Kidney epithelial cell (primary cell): ENCODE data around the gene RBM39. TPM values are rescaled to one million over a fixed set of nuclear protein-coding genes. Genes with fewer than 3 reads are reported as not detected.
"Not testable (repeated sequence)": the region's sequence is repeated elsewhere in the genome, so short reads cannot be mapped to it uniquely, and the experiment has no call there.

Experiments used
- DNase-seq: peaks from one replicate; pipeline ENCODE4 v3.0.0-alpha.2; 2010; ENCODE audit warnings: low read depth
- H3K27me3 ChIP-seq: 2 replicates; pipeline ENCODE4 v1.6.0; 2011; ENCODE audit warnings: low read length; ENCODE audit not compliant: control insufficient read depth, insufficient read depth
- H3K36me3 ChIP-seq: 2 replicates; pipeline ENCODE4 v1.5.1; 2011; ENCODE audit warnings: low read length; ENCODE audit not compliant: control insufficient read depth, insufficient read depth
- H3K4me3 ChIP-seq: 2 replicates; pipeline ENCODE4 v1.5.1; 2011; ENCODE audit warnings: low read depth, mild to moderate bottlenecking, control low read depth, low read length
- CTCF ChIP-seq: IDR thresholded peaks from 2 replicates; pipeline ENCODE4 v1.5.1; 2011; ENCODE audit warnings: mild to moderate bottlenecking, moderate library complexity, low read length, control low read depth, inconsistent platforms; ENCODE audit not compliant: insufficient read depth, poor library complexity, severe bottlenecking
- total RNA-seq: library from RNA; depleted of rRNA; stranded (reverse); fragments of >200 nt; gene quantifications from 2 replicates; pipeline ENCODE4 v1.2.3, GENCODE V29; 2015

The RBM39 gene
- total RNA-seq, 1 donor from 2014 or later: 204 TPM

GRCh38 chr20:35771367-35771688, 29.3 kb upstream of the RBM39 start:
- no peaks in the 10 kb centered on the region for H3K36me3 ChIP-seq
- no peak for TF ChIP-seq CTCF
- no peaks in the 10 kb centered on the region for H3K27me3 ChIP-seq
- DNase-seq: no peak
- H3K4me3 ChIP-seq: peak overlapping the region; percentile 28

GRCh38 chr20:35768731-35769664, 26.9 kb upstream of the RBM39 start:
- TF ChIP-seq CTCF: no peak
- H3K27me3 ChIP-seq: no peaks in the 10 kb centered on the region
- H3K4me3 ChIP-seq: no peak overlapping the region
- H3K36me3 ChIP-seq: no peaks in the 10 kb centered on the region
- DNase-seq: peak; percentile 87

- no peak overlapping the region for H3K4me3 ChIP-seq
- H3K27me3 ChIP-seq: no peaks in the 10 kb centered on the region
- TF ChIP-seq CTCF: no peak
- DNase-seq: no peak
- H3K36me3 ChIP-seq: no peaks in the 10 kb centered on the region
Measured at GRCh38 chr20:35767683-35768481, 25.8 kb upstream of the RBM39 start.

- no peak for DNase-seq
- no peaks in the 10 kb centered on the region for H3K36me3 ChIP-seq
- H3K4me3 ChIP-seq: no peak overlapping the region
- no peak for TF ChIP-seq CTCF
- H3K27me3 ChIP-seq: no peaks in the 10 kb centered on the region
Measured at GRCh38 chr20:35766843-35767242, 24.8 kb upstream of the RBM39 start.

- H3K36me3 ChIP-seq, H3K27me3 ChIP-seq, DNase-seq, H3K4me3 ChIP-seq: not testable (repeated sequence)
Measured at GRCh38 chr20:35764936-35765335, 22.9 kb upstream of the RBM39 start.

- Histone ChIP-seq H3K27me3 (no peaks in the 10 kb centered on the region), H3K36me3 (no peaks in the 10 kb centered on the region), H3K4me3 (no peak overlapping the region)
- no peak for DNase-seq
- TF ChIP-seq CTCF: no peak
Measured at GRCh38 chr20:35762461-35762860, 20.4 kb upstream of the RBM39 start.

- H3K27me3 ChIP-seq, DNase-seq, H3K4me3 ChIP-seq, H3K36me3 ChIP-seq: not testable (repeated sequence)
Measured at GRCh38 chr20:35761548-35761947, 19.5 kb upstream of the RBM39 start.
